HepG2 (cell line): ENCODE results near the gene COL26A1. TPM values are rescaled to one million over a fixed set of nuclear protein-coding genes. Genes with fewer than 3 reads are reported as not detected.

ENCODE experiments used
- ASH2L ChIP-seq: fragments of 300-600, 200-600 bp; sonication (generic); IDR thresholded peaks from 2 replicates; pipeline ENCODE4 v1.7.0; 2017; ENCODE audit warnings: low read depth, mild to moderate bottlenecking, moderate library complexity, mixed read lengths, low read length; ENCODE audit not compliant: insufficient read length
- CENPT ChIP-seq: sonication (generic); formaldehyde crosslinking; IDR thresholded peaks from 2 replicates; pipeline ENCODE4 v1.8.0; 2022; ENCODE audit warnings: low read depth, mild to moderate bottlenecking, moderate library complexity, missing genetic modification reagents
- ETV5 ChIP-seq: IDR thresholded peaks from 2 replicates; pipeline ENCODE4 v1.6.1; 2018; ENCODE audit warnings: missing biosample characterization, missing genetic modification reagents, inconsistent platforms, borderline replicate concordance
- GATA4 ChIP-seq: sonication (generic); IDR thresholded peaks from 2 replicates; pipeline ENCODE4 v1.6.1; 2016; ENCODE audit warnings: antibody characterized with exemption, low read depth, borderline replicate concordance
- HBP1 ChIP-seq: IDR thresholded peaks from 2 replicates; pipeline ENCODE4 v1.6.1; 2016; ENCODE audit warnings: low read depth, control low read depth
- HDAC6 ChIP-seq: fragments of 200-600 bp; sonication (generic); IDR thresholded peaks from 2 replicates; pipeline ENCODE4 v1.7.0; 2017; ENCODE audit warnings: mild to moderate bottlenecking, antibody characterized with exemption, low read length, low read depth
- KDM6A ChIP-seq: IDR thresholded peaks from 2 replicates; pipeline ENCODE4 v1.6.1; 2016; ENCODE audit warnings: low read depth
- MAZ ChIP-seq, 2 experiments: sonication (generic) in 1 of 2; formaldehyde crosslinking in 1 of 2; IDR thresholded peaks; 2 replicates each; pipeline versions ENCODE4 v1.5.0 to v1.6.1; 2012 to 2020; ENCODE audit warnings: low read depth in 2 of 2, mild to moderate bottlenecking in 2 of 2, borderline replicate concordance in 1 of 2, improper control_type of control experiment in 1 of 2, low read length in 1 of 2, missing genetic modification reagents in 1 of 2, moderate library complexity in 1 of 2
- NFYB ChIP-seq: sonication (generic); formaldehyde crosslinking; IDR thresholded peaks from 2 replicates; pipeline ENCODE4 v1.4.0; 2020; ENCODE audit warnings: missing genetic modification reagents
- PHF8 ChIP-seq: sonication (generic); formaldehyde crosslinking; IDR thresholded peaks from 2 replicates; pipeline ENCODE4 v1.5.0; 2020; ENCODE audit warnings: missing genetic modification reagents
- SMC3 ChIP-seq: IDR thresholded peaks from 2 replicates; pipeline ENCODE4 v1.6.1; 2011; ENCODE audit warnings: low read length, improper control_type of control experiment
- ZBED4 ChIP-seq: sonication (generic); formaldehyde crosslinking; IDR thresholded peaks from 2 replicates; pipeline ENCODE4 v1.4.0; 2020; ENCODE audit warnings: missing genetic modification reagents, borderline replicate concordance
- ZBTB39 ChIP-seq: sonication (generic); formaldehyde crosslinking; IDR thresholded peaks from 2 replicates; pipeline ENCODE4 v1.5.0; 2020; ENCODE audit warnings: missing genetic modification reagents
- ZBTB7B ChIP-seq: sonication (generic); formaldehyde crosslinking; IDR thresholded peaks from 2 replicates; pipeline ENCODE4 v1.4.0; 2020; ENCODE audit warnings: missing genetic modification reagents
- ZNF335 ChIP-seq: sonication (generic); formaldehyde crosslinking; IDR thresholded peaks from 2 replicates; pipeline ENCODE4 v1.4.0; 2020; ENCODE audit warnings: missing genetic modification reagents
- ZNF644 ChIP-seq: IDR thresholded peaks from 2 replicates; pipeline ENCODE4 v1.6.1; 2016; ENCODE audit warnings: low read depth
- ZUFSP ChIP-seq: sonication (generic); formaldehyde crosslinking; IDR thresholded peaks from 2 replicates; pipeline ENCODE4 v1.9.0; 2021; ENCODE audit warnings: missing genetic modification reagents, mild to moderate bottlenecking, borderline replicate concordance
- polyA plus RNA-seq, 8 experiments: library from polyadenylated mRNA; depleted of rRNA in 3 of 8; stranded (reverse) in 7 of 8; unstranded in 1 of 8; fragments of >200 nt; fragmentation: Illumina TruSeq in 4 of 8; extraction: Trizol in 4 of 8; gene quantifications; 2 replicates each; pipeline versions ENCODE4 v1.2.1 to v1.2.3, GENCODE V29; 2011 to 2016; ENCODE audit warnings: low read depth in 4 of 8, missing spikeins in 1 of 8, mixed read lengths in 1 of 8; ENCODE audit not compliant: insufficient read depth in 1 of 8
- total RNA-seq, 5 experiments: library from RNA; depleted of rRNA; stranded (reverse); fragments of >200 nt; fragmentation: Illumina TruSeq; extraction: Trizol; gene quantifications; 2 replicates each; pipeline ENCODE4 v1.2.3, GENCODE V29; 2016; ENCODE audit warnings: low read depth in 1 of 5

The COL26A1 gene
- total and polyA plus RNA-seq, 2 of the 13 experiments (the other 11 are each of a cell fraction or from before 2014, with no cell fraction given), result 7.8 to 9.2 TPM

GRCh38 chr7:101321491-101322401 lies 40.9 kb upstream of the COL26A1 start, which contains the start of gene IFT22 (continued):
- TF ChIP-seq PHF8 (CRISPR knock-in tag) (peak; percentile 84), ETV5 (CRISPR knock-in tag) (peak; percentile 72), ZBTB39 (CRISPR knock-in tag) (no peak), ZUFSP (no peak), KDM6A (CRISPR knock-in tag) (no peak), SMC3 (peak; percentile 28; the same call in 1 of the 2 replicates), CENPT (CRISPR knock-in tag) (0 out of 2 replicates have a peak, but pooled peaks have one; percentile 67), HBP1 (CRISPR knock-in tag) (0 out of 2 replicates have a peak, but pooled peaks have one; percentile 24), ASH2L (peak; percentile 24), ZBTB7B (CRISPR knock-in tag) (no peak), NFYB (no peak), ZNF335 (CRISPR knock-in tag) (no peak), MAZ (IDR thresholded peaks at IDR 0.05; ENCODE audit: borderline replicate concordance, low read depth, low read length) (no peak; the same call in 1 of the 2 replicates), MAZ (CRISPR knock-in tag; IDR thresholded peaks at IDR 0.05; ENCODE audit: low read depth) (peak; percentile 27; the same call in 1 of the 2 replicates), ZBED4 (CRISPR knock-in tag) (no peak), HDAC6 (no peak), ZNF644 (CRISPR knock-in tag) (no peak), GATA4 (no peak)
